Trophoblast cell (in vitro differentiated cells and primary cell): ENCODE measurements around the gene NRL.

Experiments used
- DNase-seq, 2 donors: peaks; one replicate each; pipeline ENCODE4 v3.0.0-alpha.2; 2016
- H2AFZ ChIP-seq: 2 replicates; pipeline ENCODE4 v1.6.1; 2013; ENCODE audit warnings: low read length, moderate library complexity, mild to moderate bottlenecking; ENCODE audit not compliant: insufficient read depth, poor library complexity
- H2AK5ac ChIP-seq: 2 replicates; pipeline ENCODE4 v1.6.1; 2013; ENCODE audit warnings: mild to moderate bottlenecking, low read length
- H2BK120ac ChIP-seq: 2 replicates; pipeline ENCODE4 v1.6.1; 2013; ENCODE audit warnings: low read length, mild to moderate bottlenecking, moderate library complexity; ENCODE audit not compliant: insufficient read depth, poor library complexity
- H2BK12ac ChIP-seq: 2 replicates; pipeline ENCODE4 v1.6.1; 2013; ENCODE audit warnings: mild to moderate bottlenecking, low read length, moderate library complexity
- H2BK5ac ChIP-seq: 2 replicates; pipeline ENCODE4 v1.6.1; 2013; ENCODE audit warnings: low read length, low read depth, moderate library complexity, mild to moderate bottlenecking; ENCODE audit not compliant: poor library complexity
- H3K14ac ChIP-seq: 2 replicates; pipeline ENCODE4 v1.6.1; 2013; ENCODE audit warnings: mild to moderate bottlenecking, low read length
- H3K18ac ChIP-seq: 2 replicates; pipeline ENCODE4 v1.6.1; 2013; ENCODE audit warnings: mild to moderate bottlenecking, low read length
- H3K23ac ChIP-seq: 2 replicates; pipeline ENCODE4 v1.6.1; 2013; ENCODE audit warnings: low read length
- H3K27ac ChIP-seq: 2 replicates; pipeline ENCODE4 v1.5.1; 2013; ENCODE audit warnings: low read depth, mild to moderate bottlenecking, inconsistent platforms, low read length, moderate library complexity
- H3K27me3 ChIP-seq: 2 replicates; pipeline ENCODE4 v1.6.1; 2013; ENCODE audit warnings: inconsistent platforms, mild to moderate bottlenecking, low read length, moderate library complexity; ENCODE audit not compliant: insufficient read depth
- H3K36me3 ChIP-seq, 2 experiments: 1 replicate in 1 of 2; 2 replicates in 1 of 2; pipeline ENCODE4 v1.6.1; 2013; ENCODE audit warnings: low read length in 2 of 2, mild to moderate bottlenecking in 2 of 2, moderate library complexity in 1 of 2; ENCODE audit not compliant: insufficient read depth in 2 of 2, control insufficient read depth in 1 of 2
- H3K4ac ChIP-seq: 2 replicates; pipeline ENCODE4 v1.6.1; 2013; ENCODE audit warnings: low read depth, mild to moderate bottlenecking, low read length, moderate library complexity
- H3K4me1 ChIP-seq, 2 experiments: 1 replicate in 1 of 2; 2 replicates in 1 of 2; pipeline ENCODE4 v1.6.1; 2013; ENCODE audit warnings: low read length in 2 of 2, mild to moderate bottlenecking in 2 of 2, moderate library complexity in 1 of 2; ENCODE audit not compliant: insufficient read depth in 2 of 2, control insufficient read depth in 1 of 2
- H3K4me2 ChIP-seq: 2 replicates; pipeline ENCODE4 v1.6.1; 2013; ENCODE audit warnings: inconsistent platforms, mild to moderate bottlenecking, low read length, moderate library complexity
- H3K4me3 ChIP-seq: 2 replicates; pipeline ENCODE4 v1.5.1; 2013; ENCODE audit warnings: mild to moderate bottlenecking, low read depth, low read length, inconsistent platforms
- H3K79me1 ChIP-seq: one replicate; pipeline ENCODE4 v1.6.1; 2013; ENCODE audit warnings: low read length
- H3K79me2 ChIP-seq: 2 replicates; pipeline ENCODE4 v1.6.1; 2013; ENCODE audit warnings: low read length, mild to moderate bottlenecking; ENCODE audit not compliant: control insufficient read depth, insufficient read depth, poor library complexity
- H3K9ac ChIP-seq: 2 replicates; pipeline ENCODE4 v1.6.1; 2013; ENCODE audit warnings: mild to moderate bottlenecking, low read length
- H3K9me3 ChIP-seq: 2 replicates; pipeline ENCODE4 v1.6.1; 2013; ENCODE audit warnings: low read depth, mild to moderate bottlenecking, control low read depth, inconsistent platforms, low read length; ENCODE audit not compliant: insufficient read depth
- H4K12ac ChIP-seq: 2 replicates; pipeline ENCODE4 v1.6.1; 2013; ENCODE audit warnings: low read depth, mild to moderate bottlenecking, low read length, moderate library complexity
- H4K8ac ChIP-seq: 2 replicates; pipeline ENCODE4 v1.6.1; 2013; ENCODE audit warnings: low read depth, mild to moderate bottlenecking, low read length, moderate library complexity
- H4K91ac ChIP-seq: one replicate; pipeline ENCODE4 v1.6.1; 2013; ENCODE audit warnings: low read depth, mild to moderate bottlenecking, low read length, moderate library complexity
- WGBS: extraction: QIAGEN DNeasy Blood & Tissue Kit; methylation state at CpG from one replicate; pipeline ENCODE4 v1.1.7; 2013; ENCODE audit warnings: missing lambda C conversion rate; ENCODE audit not compliant: insufficient read length, insufficient coverage; ENCODE audit errors: extremely low coverage; 5-methylcytosine and 5-hydroxymethylcytosine counted together

NRL gene

GRCh38 chr14:24103451-24103850 is 11.3 kb downstream of the NRL start:
- no peaks in the 10 kb centered on the region for H3K79me2 ChIP-seq
- no CpG with 5 or more reads among the region's 13 CpGs for WGBS
- H3K4me3 ChIP-seq, result no peak overlapping the region

GRCh38 chr14:24102357-24103048 is 12.2 kb downstream of the NRL start:
- WGBS, result no CpG with 5 or more reads among the region's 7 CpGs
- no peak overlapping the region for H3K27ac ChIP-seq

More at GRCh38 chr14:24103451-24103850, 11.3 kb downstream of the NRL start:
- Histone ChIP-seq H2BK120ac (no peak overlapping the region), H3K9ac (no peak overlapping the region), H4K91ac (no peak overlapping the region), H3K27me3 (no peaks in the 10 kb centered on the region), H3K4me2 (no peak overlapping the region), H3K27ac (no peak overlapping the region), H2AK5ac (no peak overlapping the region), H3K9me3 (peaks cover 7% of the 10 kb centered on the region), H3K23ac (no peak overlapping the region), H2AFZ (no peak overlapping the region), H3K36me3 (peaks cover 18 to 24% of the 10 kb centered on the region in 2 experiments), H3K79me1 (no peaks in the 10 kb centered on the region), H2BK5ac (no peak overlapping the region), H4K12ac (no peak overlapping the region), H2BK12ac (no peak overlapping the region), H3K4me1 (no peaks in the 10 kb centered on the region), H3K18ac (no peak overlapping the region), H3K14ac (no peak overlapping the region), H4K8ac (no peak overlapping the region), H3K4ac (no peak overlapping the region)
- DNase-seq, result no peak

DNA sequence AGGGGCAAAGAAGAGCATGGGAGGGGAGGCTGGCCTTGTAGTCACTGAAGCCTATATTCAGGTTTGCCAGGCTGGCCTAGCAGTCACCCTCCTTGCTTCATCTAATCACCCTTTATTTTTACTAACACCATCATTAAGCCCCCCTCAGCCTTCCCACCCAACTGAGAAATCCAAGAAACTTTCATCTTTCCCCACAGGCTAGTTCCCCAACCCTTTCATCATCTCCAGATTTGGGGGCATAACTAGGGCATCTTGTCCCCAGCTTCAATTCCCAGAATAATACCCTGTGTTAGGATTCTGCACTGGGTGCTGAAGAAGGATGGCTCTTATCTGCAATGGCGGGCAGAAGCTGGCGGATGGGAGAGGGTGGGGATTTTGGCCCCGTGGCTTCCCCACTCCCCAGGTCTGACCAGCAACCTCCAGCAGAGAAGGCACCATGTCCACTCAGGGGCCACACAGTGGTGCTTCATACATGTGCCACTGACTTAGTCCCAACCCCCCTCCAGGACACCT is 13.7 kb downstream of the NRL start:
- no peak overlapping the region for H4K91ac ChIP-seq
- H4K8ac ChIP-seq, result no peak overlapping the region
- H3K4ac ChIP-seq, result no peak overlapping the region
- no peak overlapping the region for H3K9ac ChIP-seq
- H3K36me3 ChIP-seq, result peaks cover 22 to 29% of the 10 kb centered on the region in 2 experiments
- H3K4me2 ChIP-seq, result no peak overlapping the region
- H3K14ac ChIP-seq, result no peak overlapping the region
- no CpG with 5 or more reads among the region's 3 CpGs for WGBS
- H4K12ac ChIP-seq, result no peak overlapping the region
- H3K27ac ChIP-seq, result no peak overlapping the region
- H3K9me3 ChIP-seq, result peaks cover 7% of the 10 kb centered on the region
- H2AFZ ChIP-seq, result no peak overlapping the region
- H3K23ac ChIP-seq, result no peak overlapping the region
- no peak overlapping the region for H2BK5ac ChIP-seq
- no peak overlapping the region for H2BK120ac ChIP-seq
- H3K27me3 ChIP-seq, result no peaks in the 10 kb centered on the region
- H3K18ac ChIP-seq, result no peak overlapping the region
- H3K79me2 ChIP-seq, result no peaks in the 10 kb centered on the region
- H2AK5ac ChIP-seq, result no peak overlapping the region
- H3K4me3 ChIP-seq, result no peak overlapping the region
- no peak overlapping the region for H2BK12ac ChIP-seq
- DNase-seq, result no peak
- H3K79me1 ChIP-seq, result no peaks in the 10 kb centered on the region
- H3K4me1 ChIP-seq, result no peaks in the 10 kb centered on the region

More at GRCh38 chr14:24102357-24103048, 12.2 kb downstream of the NRL start:
- no peaks in the 10 kb centered on the region for H3K27me3 ChIP-seq
- no peak overlapping the region for H3K4me2 ChIP-seq
- DNase-seq, result no peak
- no peak overlapping the region for H4K91ac ChIP-seq
- no peaks in the 10 kb centered on the region for H3K4me1 ChIP-seq
- H3K9ac ChIP-seq, result no peak overlapping the region
- H2BK12ac ChIP-seq, result no peak overlapping the region
- H2BK120ac ChIP-seq, result no peak overlapping the region
- H2AK5ac ChIP-seq, result no peak overlapping the region
- H3K18ac ChIP-seq, result no peak overlapping the region
- H2BK5ac ChIP-seq, result no peak overlapping the region
- H3K79me2 ChIP-seq, result no peaks in the 10 kb centered on the region
- no peaks in the 10 kb centered on the region for H3K79me1 ChIP-seq
- no peak overlapping the region for H3K4me3 ChIP-seq
- no peak overlapping the region for H3K4ac ChIP-seq
- peaks cover 22 to 29% of the 10 kb centered on the region in 2 experiments for H3K36me3 ChIP-seq
- no peak overlapping the region for H4K8ac ChIP-seq
- H4K12ac ChIP-seq, result no peak overlapping the region
- no peak overlapping the region for H3K23ac ChIP-seq
- H3K9me3 ChIP-seq, result peaks cover 7% of the 10 kb centered on the region
- no peak overlapping the region for H3K14ac ChIP-seq
- H2AFZ ChIP-seq, result no peak overlapping the region

- Histone ChIP-seq H4K8ac (no peak overlapping the region), H3K4me1 (peaks cover 0 to 3% of the 10 kb centered on the region in 2 experiments), H2AFZ (no peak overlapping the region), H3K79me2 (no peaks in the 10 kb centered on the region), H3K79me1 (no peaks in the 10 kb centered on the region), H3K9ac (no peak overlapping the region), H3K36me3 (peaks cover 22 to 29% of the 10 kb centered on the region in 2 experiments), H2AK5ac (no peak overlapping the region), H3K4me2 (no peak overlapping the region), H3K4me3 (no peak overlapping the region), H3K27ac (no peak overlapping the region), H2BK120ac (no peak overlapping the region), H3K14ac (no peak overlapping the region), H2BK12ac (no peak overlapping the region), H2BK5ac (no peak overlapping the region), H4K91ac (no peak overlapping the region), H3K23ac (no peak overlapping the region), H3K27me3 (no peaks in the 10 kb centered on the region), H3K4ac (no peak overlapping the region), H3K18ac (no peak overlapping the region), H4K12ac (no peak overlapping the region), H3K9me3 (peaks cover 7% of the 10 kb centered on the region)
- DNase-seq, result no peak
- no CpG with 5 or more reads among the region's 4 CpGs for WGBS
Observed at GRCh38 chr14:24100197-24100981, 14.4 kb downstream of the NRL start.
